ENCODE data around the gene TRPM2. TPM values are rescaled to one million over a fixed set of nuclear protein-coding genes. Genes with fewer than 3 reads are reported as not detected.

TRPM2 gene
- total and polyA plus RNA-seq, 2 of the 4 experiments (the other 2 are of a cell fraction) = not detected

DNA sequence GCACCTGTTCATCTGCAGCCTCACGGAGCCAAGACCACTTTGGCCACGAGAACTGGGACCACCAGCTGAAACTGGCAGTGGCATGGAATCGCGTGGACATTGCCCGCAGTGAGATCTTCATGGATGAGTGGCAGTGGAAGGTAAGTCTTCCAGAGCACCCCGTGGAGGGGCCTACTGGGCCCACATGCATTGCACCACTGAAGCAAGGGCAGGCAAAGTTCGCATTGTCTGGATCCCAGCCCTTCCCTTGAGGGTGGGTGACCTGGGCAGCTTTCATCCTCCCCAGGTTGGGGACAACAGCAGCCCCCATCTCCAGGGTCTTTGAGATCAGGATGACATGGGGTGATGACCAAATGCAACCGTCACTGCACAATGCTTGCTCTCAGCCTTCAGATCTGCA is 37.5 kb downstream of the TRPM2 start:
- no peak overlapping the region for H2BK15ac ChIP-seq (ENCODE audit: low read depth, low read length)
- H3K4me1 ChIP-seq (ENCODE audit: control insufficient read depth, insufficient read depth, low read length) = no peaks in the 10 kb centered on the region
- DNase-seq = no peak
- WGBS, 2 experiments (ENCODE audit: extremely low coverage in 2 of 2, insufficient read length in 1 of 2) = 75% methylated on average over 6 of the region's 8 CpGs; no CpG with 5 or more reads in 1 of the 2 experiments
- H3K27ac ChIP-seq (ENCODE audit: insufficient read depth, low read length) = no peak overlapping the region
- H3K36me3 ChIP-seq (ENCODE audit: control insufficient read depth, insufficient read depth, low read length) = no peaks in the 10 kb centered on the region
- no peak overlapping the region for H3K23ac ChIP-seq (ENCODE audit: low read depth, low read length)
- ChIA-PET POLR2A (ENCODE audit: unreplicated experiment) (no interaction called here), CTCF (no interaction called here)
- intact Hi-C loops (cut with micrococcal nuclease) = no loop called here
- peaks cover 2% of the 10 kb centered on the region; the same call in 1 of the 2 replicates for H3K9me3 ChIP-seq (ENCODE audit: control insufficient read depth, insufficient read depth, low read length)
- no peak overlapping the region for H2AK5ac ChIP-seq (ENCODE audit: low read depth, low read length)
- no peaks in the 10 kb centered on the region for H3K27me3 ChIP-seq (ENCODE audit: control insufficient read depth, insufficient read depth, low read length)
- H3K9ac ChIP-seq (ENCODE audit: low read depth, low read length) = no peak overlapping the region
- H2AK9ac ChIP-seq (replicated peaks; ENCODE audit: low read depth, low read length, poor library complexity) = no peak overlapping the region
- no peak overlapping the region for H3K14ac ChIP-seq (replicated peaks; ENCODE audit: low read depth, low read length)
- no peak for ATAC-seq (ENCODE audit: low read depth)
- no peaks in the 10 kb centered on the region for H3K9me1 ChIP-seq (ENCODE audit: insufficient read depth, low read length)
- H2BK20ac ChIP-seq (ENCODE audit: low read depth, low read length) = no peak overlapping the region
- no peak overlapping the region for H3K4me2 ChIP-seq (ENCODE audit: low read depth, low read length)
- H3K56ac ChIP-seq (ENCODE audit: extremely low read depth, insufficient read depth, low read length) = no peak overlapping the region
- dilution Hi-C loops (cut with HindIII; ENCODE audit: low sequenced_read_pairs, unreplicated experiment) = no loop called here
- H4K5ac ChIP-seq (ENCODE audit: low read depth, low read length) = no peak overlapping the region
- no peak overlapping the region for H3K18ac ChIP-seq (ENCODE audit: low read depth, low read length)
- no peak overlapping the region for H3K4ac ChIP-seq (ENCODE audit: low read depth, low read length)
- H2AFZ ChIP-seq (replicated peaks; ENCODE audit: low read length, poor library complexity) = no peak overlapping the region
- H4K20me1 ChIP-seq (ENCODE audit: insufficient read depth, low read length) = no peaks in the 10 kb centered on the region
- no peaks in the 10 kb centered on the region for H3K79me1 ChIP-seq (ENCODE audit: low read depth in 1 of 2, low read length in 2 of 2)
- no peak overlapping the region for H4K91ac ChIP-seq (ENCODE audit: insufficient read depth, low read depth, low read length)
- TF ChIP-seq MAFK (IDR thresholded peaks at IDR 0.05; ENCODE audit: low read depth, low read length) (no peak), CHD1 (IDR thresholded peaks at IDR 0.05; ENCODE audit: low read depth, low read length) (no peak), POLR2A (IDR thresholded peaks at IDR 0.05; ENCODE audit: low read depth, low read length) (no peak), FOS (IDR thresholded peaks at IDR 0.05; ENCODE audit: low read depth, low read length) (no peak), MXI1 (IDR thresholded peaks at IDR 0.05; ENCODE audit: borderline replicate concordance, low read depth, low read length) (no peak), RAD21 (IDR thresholded peaks at IDR 0.05; ENCODE audit: low read length) (no peak), CEBPB (IDR thresholded peaks at IDR 0.05; ENCODE audit: low read depth, low read length) (no peak), RFX5 (IDR thresholded peaks at IDR 0.05; ENCODE audit: low read depth, low read length) (no peak), MAZ (IDR thresholded peaks at IDR 0.05; ENCODE audit: borderline replicate concordance, low read depth, low read length) (no peak), BHLHE40 (IDR thresholded peaks at IDR 0.05; ENCODE audit: low read depth, low read length) (no peak), NFE2L2 (IDR thresholded peaks at IDR 0.05; ENCODE audit: low read depth, low read length) (no peak), SMC3 (IDR thresholded peaks at IDR 0.05; ENCODE audit: low read depth, low read length) (no peak), RCOR1 (IDR thresholded peaks at IDR 0.05; ENCODE audit: insufficient replicate concordance, low read length) (no peak)
- TF ChIP-seq, protein P1, sequence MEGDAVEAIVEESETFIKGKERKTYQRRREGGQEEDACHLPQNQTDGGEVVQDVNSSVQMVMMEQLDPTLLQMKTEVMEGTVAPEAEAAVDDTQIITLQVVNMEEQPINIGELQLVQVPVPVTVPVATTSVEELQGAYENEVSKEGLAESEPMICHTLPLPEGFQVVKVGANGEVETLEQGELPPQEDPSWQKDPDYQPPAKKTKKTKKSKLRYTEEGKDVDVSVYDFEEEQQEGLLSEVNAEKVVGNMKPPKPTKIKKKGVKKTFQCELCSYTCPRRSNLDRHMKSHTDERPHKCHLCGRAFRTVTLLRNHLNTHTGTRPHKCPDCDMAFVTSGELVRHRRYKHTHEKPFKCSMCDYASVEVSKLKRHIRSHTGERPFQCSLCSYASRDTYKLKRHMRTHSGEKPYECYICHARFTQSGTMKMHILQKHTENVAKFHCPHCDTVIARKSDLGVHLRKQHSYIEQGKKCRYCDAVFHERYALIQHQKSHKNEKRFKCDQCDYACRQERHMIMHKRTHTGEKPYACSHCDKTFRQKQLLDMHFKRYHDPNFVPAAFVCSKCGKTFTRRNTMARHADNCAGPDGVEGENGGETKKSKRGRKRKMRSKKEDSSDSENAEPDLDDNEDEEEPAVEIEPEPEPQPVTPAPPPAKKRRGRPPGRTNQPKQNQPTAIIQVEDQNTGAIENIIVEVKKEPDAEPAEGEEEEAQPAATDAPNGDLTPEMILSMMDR (conservative IDR thresholded peaks at IDR 0.05; ENCODE audit: low read depth, low read length) = no peak
- TF ChIP-seq, protein P2, sequence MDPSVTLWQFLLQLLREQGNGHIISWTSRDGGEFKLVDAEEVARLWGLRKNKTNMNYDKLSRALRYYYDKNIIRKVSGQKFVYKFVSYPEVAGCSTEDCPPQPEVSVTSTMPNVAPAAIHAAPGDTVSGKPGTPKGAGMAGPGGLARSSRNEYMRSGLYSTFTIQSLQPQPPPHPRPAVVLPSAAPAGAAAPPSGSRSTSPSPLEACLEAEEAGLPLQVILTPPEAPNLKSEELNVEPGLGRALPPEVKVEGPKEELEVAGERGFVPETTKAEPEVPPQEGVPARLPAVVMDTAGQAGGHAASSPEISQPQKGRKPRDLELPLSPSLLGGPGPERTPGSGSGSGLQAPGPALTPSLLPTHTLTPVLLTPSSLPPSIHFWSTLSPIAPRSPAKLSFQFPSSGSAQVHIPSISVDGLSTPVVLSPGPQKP (IDR thresholded peaks at IDR 0.05; ENCODE audit: borderline replicate concordance, low read depth, low read length) = no peak
- TF ChIP-seq, protein P3, sequence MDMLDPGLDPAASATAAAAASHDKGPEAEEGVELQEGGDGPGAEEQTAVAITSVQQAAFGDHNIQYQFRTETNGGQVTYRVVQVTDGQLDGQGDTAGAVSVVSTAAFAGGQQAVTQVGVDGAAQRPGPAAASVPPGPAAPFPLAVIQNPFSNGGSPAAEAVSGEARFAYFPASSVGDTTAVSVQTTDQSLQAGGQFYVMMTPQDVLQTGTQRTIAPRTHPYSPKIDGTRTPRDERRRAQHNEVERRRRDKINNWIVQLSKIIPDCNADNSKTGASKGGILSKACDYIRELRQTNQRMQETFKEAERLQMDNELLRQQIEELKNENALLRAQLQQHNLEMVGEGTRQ (IDR thresholded peaks at IDR 0.05; ENCODE audit: low read depth, low read length) = no peak
- in situ Hi-C loops (cut with MboI; ENCODE audit: low sequenced_read_pairs) = no loop called here
- H4K8ac ChIP-seq (ENCODE audit: low read depth in 2 of 2, low read length in 2 of 2) = no peak overlapping the region
- H2BK120ac ChIP-seq (ENCODE audit: low read depth, low read length) = no peak overlapping the region
- BruUV-seq (replicated peaks) = no TSS peak
- no peak overlapping the region for H2BK5ac ChIP-seq (ENCODE audit: low read depth, low read length, poor library complexity, severe bottlenecking)
- H3K4me3 ChIP-seq (ENCODE audit: insufficient read depth, low read depth, low read length) = no peak overlapping the region

Data from IMR-90 (cell line).